ENCODE results near the gene LRRK1.

DNA sequence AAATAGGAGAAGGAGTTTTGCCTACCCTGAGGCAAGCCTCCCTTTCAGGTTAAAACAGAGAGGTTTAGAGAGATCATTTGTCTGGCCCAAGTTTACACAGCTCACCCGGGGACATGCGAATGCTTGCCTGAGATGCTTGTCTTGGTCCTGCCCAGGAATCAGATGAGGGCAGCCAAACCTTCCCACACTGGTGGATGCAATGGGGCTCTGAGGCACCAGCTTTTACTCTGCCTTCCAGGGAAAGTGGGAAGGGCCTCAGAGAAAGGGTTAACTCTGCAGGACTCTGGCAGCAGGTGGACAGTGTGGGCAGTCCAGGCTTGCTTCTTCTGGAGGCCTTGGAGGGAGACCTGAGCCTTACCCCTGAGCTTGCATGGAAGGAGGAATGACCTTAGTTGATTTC is 90.0 kb downstream of the LRRK1 start:
- TF ChIP-seq, protein P1, sequence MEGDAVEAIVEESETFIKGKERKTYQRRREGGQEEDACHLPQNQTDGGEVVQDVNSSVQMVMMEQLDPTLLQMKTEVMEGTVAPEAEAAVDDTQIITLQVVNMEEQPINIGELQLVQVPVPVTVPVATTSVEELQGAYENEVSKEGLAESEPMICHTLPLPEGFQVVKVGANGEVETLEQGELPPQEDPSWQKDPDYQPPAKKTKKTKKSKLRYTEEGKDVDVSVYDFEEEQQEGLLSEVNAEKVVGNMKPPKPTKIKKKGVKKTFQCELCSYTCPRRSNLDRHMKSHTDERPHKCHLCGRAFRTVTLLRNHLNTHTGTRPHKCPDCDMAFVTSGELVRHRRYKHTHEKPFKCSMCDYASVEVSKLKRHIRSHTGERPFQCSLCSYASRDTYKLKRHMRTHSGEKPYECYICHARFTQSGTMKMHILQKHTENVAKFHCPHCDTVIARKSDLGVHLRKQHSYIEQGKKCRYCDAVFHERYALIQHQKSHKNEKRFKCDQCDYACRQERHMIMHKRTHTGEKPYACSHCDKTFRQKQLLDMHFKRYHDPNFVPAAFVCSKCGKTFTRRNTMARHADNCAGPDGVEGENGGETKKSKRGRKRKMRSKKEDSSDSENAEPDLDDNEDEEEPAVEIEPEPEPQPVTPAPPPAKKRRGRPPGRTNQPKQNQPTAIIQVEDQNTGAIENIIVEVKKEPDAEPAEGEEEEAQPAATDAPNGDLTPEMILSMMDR (IDR thresholded peaks at IDR 0.05): no peak
- no peak for TF ChIP-seq POLR2A (IDR thresholded peaks at IDR 0.05)
